IPS-11a (cell line): ENCODE measurements around the gene ARHGAP6.
"Not testable (repeated sequence)": the region's sequence is repeated elsewhere in the genome, so short reads cannot be mapped to it uniquely, and the experiment has no call there.

Source experiments
- H3K4me3 ChIP-seq: one replicate; pipeline ENCODE4 v1.5.1; 2013; ENCODE audit warnings: low read depth, low read length, control low read depth

Gene ARHGAP6

DNA sequence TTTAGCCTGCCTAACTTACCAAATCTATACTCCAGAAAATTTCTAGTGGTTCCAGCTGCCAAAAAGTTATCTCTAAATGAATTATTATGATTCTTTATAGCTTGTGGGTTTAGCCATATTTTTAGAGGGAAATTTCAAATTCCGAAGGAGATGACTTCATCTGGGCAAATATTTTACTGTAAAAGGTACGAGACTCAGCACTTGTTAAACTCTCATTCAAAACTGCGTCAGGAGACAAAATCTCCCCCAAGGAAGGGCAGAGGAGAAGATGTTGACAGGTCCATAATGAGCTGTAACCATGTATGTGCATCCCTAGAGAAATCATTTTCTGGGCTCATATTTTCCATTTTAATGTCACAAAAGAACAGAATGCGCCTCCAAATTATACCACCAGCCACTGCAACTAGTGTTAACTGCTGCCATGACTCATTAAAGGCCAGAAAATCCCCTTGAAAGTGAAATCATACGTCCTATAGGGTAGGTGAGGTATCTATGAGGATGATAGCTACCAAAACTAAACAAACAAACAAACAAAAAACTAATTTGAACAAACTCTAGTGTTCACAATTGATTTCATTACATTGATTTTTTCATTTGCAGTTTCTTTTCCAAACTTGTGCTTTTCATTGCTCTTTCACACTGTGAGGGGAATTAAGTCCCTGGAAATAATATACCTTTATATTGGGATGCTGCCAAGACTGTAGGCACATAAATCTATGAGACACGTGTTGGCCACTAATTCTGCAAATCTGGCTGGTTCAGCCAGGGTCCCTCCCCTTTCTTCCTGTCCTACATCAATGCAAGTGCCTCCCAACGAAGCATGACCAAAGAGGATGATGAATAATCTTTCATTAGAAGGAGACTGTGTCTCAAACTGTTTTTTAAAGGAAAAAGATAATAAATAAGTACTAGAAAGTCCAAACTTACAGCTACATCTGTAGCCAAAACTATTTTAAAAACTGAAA, 85.8 kb downstream of the ARHGAP6 start:
- H3K4me3 ChIP-seq, result no peak overlapping the region

GRCh38 chrX:11578301-11578700, 87.4 kb downstream of the ARHGAP6 start:
- H3K4me3 ChIP-seq, result not testable (repeated sequence)

DNA sequence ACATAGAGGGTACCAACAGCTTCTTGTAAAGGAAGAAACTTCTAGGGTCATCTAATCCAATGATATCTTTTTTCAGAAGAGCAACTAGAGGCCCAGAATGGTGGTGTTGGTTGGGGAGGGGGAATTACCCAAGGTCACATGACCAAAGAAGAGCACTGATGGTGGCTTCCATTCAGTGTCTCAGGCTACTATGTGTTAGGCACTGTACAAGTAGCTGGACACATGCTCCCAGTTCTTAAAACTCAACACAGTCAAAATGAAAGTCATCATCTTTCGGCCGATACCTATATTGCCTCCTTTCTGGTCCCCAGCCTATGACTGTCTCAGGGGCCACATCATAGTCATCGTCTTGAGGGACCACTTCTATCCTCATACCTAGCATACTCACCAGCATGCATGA, 88.1 kb downstream of the ARHGAP6 start:
- no peak overlapping the region for H3K4me3 ChIP-seq

DNA sequence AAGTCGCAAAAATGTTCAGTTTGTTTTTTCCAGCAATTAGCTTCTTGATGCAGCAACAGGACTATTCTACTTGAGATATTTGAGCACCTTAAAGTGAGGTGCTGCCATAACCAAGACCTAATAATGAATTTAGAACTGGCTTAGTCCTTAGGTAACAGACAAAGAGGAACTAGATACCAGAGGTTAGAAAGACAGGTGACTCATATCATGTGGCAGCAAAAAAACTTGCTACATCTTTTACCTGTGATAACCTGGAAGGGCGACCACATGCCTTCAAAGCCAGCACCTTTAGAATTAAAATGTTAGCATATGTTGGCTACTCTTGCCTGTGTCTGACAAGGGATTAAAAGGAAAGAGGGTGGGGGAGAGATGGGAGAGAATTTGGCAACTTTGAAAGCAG, 90.4 kb downstream of the ARHGAP6 start:
- no peak overlapping the region for H3K4me3 ChIP-seq

- H3K4me3 ChIP-seq, result no peak overlapping the region
Observed at GRCh38 chrX:11567528-11568220, 98.0 kb downstream of the ARHGAP6 start.

DNA sequence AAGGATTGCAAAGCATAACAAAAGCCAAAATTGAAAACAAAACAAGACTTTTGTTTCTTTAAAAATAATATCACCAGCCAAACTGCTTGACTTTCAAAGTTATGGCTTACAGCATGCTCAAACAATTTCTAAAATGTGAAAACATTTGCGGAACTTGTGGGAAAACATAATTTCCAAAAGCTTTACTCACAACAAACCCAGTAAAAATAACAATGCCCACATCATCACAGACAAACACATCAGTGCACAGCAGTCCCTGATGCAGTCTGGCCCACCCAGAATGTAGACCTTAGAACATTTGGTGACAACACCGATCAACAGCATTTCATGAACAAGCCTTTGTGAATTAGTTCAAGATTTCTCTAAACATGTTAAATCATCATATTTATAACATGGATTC, 98.9 kb downstream of the ARHGAP6 start:
- no peak overlapping the region for H3K4me3 ChIP-seq

DNA sequence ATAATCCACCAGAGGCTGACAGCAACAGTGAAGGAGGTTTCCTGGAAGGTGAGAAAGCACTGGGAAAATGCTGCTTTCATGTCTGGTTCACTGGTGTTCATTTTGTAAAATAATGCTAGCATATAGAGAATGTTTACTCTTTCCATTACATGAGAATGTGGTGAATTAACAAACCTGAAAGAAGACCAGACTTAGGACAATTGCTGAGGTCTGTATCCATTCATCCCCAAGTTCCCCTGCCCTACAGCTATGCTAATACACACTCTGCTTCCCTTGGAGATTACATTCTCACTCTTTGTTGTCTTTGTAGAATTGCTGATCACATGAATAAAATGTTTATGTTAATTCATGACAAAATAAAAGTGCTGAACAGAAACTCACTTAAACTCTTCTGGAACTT, 99.5 kb downstream of the ARHGAP6 start:
- no peak overlapping the region for H3K4me3 ChIP-seq

DNA sequence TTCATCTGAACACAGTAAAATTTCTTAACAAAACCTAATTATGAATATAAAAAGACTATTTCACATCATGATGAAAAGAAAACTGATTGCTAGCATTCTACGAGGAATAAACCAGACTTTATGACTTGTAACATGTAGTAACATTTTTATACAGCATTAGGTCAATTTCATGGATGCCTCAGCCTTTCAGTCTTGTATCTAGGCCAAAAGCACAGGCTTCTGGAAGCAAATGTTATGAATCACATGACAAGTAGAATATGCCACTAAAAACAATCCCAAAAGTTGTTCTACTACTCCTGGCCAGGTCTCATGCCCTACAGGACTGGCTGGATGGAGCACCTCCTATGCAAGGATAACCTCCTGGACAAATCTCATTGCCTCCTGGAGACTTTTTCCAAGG, 101.2 kb downstream of the ARHGAP6 start:
- H3K4me3 ChIP-seq, result no peak overlapping the region

GRCh38 chrX:11562570-11562969, 103.2 kb downstream of the ARHGAP6 start:
- no peak overlapping the region for H3K4me3 ChIP-seq

DNA sequence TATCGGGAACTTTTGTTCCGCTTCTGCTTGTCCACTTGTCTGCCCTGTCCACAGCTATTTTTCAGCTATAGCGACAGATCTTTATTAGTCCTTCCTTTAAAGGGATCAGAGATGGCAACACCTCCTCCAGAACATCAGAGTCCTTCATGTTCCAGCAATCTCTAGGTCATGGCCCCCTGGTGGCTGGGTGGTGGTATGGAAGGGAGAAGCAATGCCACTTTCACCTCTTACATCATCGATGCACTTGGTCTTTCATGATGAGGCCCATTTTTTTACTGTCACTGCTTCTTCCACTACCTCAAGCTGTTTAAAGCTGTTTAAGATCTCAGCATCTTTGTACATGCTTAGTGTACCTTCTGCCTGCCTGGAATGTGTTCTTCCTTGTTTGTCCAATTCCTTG, 106.7 kb downstream of the ARHGAP6 start:
- no peak overlapping the region for H3K4me3 ChIP-seq

- no peak overlapping the region for H3K4me3 ChIP-seq
Observed at GRCh38 chrX:11557120-11557519, 108.6 kb downstream of the ARHGAP6 start.

DNA sequence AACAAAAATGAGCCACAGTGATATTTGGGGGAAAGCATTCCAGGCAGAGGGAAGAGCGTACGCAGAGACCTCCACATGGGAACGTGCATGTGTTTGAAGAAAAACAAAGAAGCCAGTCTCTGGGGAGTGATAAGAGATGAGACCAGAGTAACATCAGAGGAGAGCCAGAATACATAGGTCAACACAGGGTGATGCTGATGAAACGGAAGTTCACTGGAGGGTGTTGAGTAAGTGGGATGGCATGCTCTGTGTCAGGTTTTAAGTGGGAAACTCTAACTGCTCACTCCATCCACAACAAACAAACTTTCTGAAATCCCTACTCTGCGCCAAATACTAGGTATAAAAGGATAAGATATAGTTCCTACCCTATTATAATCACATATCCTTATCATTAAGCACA, 110.0 kb downstream of the ARHGAP6 start:
- no peak overlapping the region for H3K4me3 ChIP-seq

- H3K4me3 ChIP-seq, result no peak overlapping the region
Observed at GRCh38 chrX:11553594-11553993, 112.1 kb downstream of the ARHGAP6 start.

DNA sequence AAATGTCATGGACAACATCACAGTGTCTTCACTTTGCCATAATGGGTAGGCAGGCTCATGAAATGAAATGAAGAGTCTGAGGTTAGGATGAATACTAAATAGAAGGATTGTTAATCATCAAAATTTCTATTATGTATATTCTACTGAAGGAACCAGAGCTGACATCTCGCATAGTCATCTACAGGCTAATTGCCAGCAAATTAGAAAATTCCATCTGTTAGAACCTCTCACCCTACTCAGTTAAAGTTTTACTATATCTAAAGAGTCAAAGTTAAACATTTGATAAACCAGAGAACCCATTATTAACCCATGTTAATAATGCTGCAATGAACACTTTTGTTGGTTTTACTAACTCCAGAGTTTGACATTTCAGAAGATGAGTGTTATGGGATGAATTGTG, 114.6 kb downstream of the ARHGAP6 start:
- H3K4me3 ChIP-seq, result no peak overlapping the region

GRCh38 chrX:11546917-11547316, 118.8 kb downstream of the ARHGAP6 start:
- H3K4me3 ChIP-seq, result no peak overlapping the region

GRCh38 chrX:11543249-11543648, 122.5 kb downstream of the ARHGAP6 start:
- H3K4me3 ChIP-seq, result no peak overlapping the region

GRCh38 chrX:11541510-11541909, 124.2 kb downstream of the ARHGAP6 start:
- H3K4me3 ChIP-seq, result no peak overlapping the region

DNA sequence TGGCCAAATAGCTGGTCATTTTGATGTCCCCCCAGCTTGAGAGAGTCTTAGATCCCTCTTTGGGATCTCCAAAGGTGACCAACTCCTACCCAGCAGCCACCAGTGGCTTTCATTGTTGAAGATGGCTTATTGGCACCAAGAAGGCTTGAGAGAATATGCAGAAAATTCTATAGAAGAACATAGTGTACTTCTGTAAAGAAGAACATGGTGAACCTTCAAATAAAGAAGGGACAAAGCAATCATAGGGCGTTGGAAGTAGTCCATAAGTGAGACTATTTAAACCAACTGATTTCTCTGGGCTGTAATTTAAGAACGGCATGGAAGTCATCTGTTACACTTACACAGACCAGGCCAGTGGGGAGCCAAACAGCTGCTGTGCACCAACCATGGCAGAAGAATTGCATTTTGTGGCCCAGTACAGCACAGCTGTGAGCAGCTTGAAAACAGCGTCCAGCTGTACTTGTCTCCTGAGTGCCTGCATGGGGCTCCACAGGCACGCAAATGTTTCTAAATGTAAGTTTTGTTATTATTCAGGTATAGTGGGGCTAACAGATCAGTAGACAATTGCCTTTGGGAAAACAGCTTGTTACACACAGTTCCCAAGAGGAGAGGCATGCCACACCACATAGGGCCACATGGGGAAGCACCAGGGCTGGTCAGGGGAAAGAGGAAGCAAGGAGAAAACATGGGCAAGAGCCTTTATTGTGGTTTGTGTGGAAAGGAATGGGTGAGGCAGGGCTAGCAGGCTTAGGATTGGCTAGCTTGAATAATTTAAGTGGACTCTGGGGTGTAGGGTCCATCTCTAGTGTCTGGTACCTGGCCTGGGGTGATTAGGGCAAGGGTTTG, 125.0 kb downstream of the ARHGAP6 start:
- no peak overlapping the region for H3K4me3 ChIP-seq

DNA sequence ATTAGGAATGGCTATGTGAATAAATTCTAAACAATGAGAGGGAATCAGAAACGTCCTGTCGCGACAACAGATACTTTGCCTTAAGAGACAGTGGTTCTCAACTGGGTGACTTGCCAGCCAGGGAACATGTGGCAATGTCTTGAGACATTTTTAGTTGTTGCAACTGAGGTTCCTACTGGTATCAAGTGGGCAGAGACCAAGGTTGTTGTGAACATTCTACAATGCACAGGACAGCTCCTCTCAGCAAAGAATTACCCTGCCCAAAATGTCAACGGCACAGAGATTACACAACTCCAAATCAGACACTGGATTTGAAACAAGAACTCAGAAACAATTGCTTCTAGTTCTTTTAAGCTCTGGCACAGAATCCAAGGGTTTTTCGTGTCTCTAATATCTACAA, 128.6 kb downstream of the ARHGAP6 start:
- H3K4me3 ChIP-seq, result no peak overlapping the region

DNA sequence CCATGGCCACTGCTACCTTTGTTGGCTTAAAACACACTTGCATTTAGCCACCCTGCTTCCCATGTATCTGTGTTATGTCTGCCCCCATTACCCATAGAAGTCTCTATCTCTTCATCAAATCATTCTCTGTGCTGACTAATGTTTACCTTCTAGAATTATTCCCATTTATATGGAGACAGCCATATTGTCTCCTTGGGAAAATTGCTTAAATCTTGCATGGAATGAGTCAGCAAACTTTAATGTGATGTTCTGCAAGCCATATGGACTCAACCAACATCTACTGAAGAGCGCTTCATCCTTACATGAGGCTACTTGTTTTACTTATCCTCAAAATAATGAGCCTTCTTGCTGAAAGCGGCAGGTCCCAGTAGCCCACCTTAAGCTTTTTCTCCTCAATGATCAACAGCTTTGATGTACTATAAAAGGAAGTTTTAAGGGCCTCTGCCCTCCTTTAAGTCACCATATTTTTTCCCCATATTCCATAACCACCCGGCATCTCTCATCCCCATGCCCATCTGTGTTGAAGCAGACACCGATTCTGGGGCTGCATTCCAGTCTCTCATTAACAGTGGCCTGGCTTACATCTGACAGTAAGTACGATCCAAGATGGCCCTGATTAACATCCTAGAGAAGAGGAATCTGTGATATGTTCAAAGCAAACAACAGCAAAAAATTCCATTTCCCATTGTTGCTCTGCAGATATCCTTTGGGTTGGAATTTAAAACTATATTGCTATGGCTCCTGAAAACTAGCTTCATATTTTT, 130.4 kb downstream of the ARHGAP6 start:
- H3K4me3 ChIP-seq, result no peak overlapping the region
